GM10266 (cell line): ENCODE measurements around the gene BEST4.

Source experiments
- DNase-seq: peaks from one replicate; pipeline ENCODE4 v3.0.0; 2012; ENCODE audit errors: extremely low spot score
- TF ChIP-seq, protein P1 (sequence below): IDR thresholded peaks from 2 replicates; pipeline ENCODE4 v1.5.1; 2012; ENCODE audit warnings: mild to moderate bottlenecking, low read depth; ENCODE audit not compliant: control insufficient read depth, insufficient read depth; ENCODE audit errors: missing control alignments

Gene BEST4

DNA sequence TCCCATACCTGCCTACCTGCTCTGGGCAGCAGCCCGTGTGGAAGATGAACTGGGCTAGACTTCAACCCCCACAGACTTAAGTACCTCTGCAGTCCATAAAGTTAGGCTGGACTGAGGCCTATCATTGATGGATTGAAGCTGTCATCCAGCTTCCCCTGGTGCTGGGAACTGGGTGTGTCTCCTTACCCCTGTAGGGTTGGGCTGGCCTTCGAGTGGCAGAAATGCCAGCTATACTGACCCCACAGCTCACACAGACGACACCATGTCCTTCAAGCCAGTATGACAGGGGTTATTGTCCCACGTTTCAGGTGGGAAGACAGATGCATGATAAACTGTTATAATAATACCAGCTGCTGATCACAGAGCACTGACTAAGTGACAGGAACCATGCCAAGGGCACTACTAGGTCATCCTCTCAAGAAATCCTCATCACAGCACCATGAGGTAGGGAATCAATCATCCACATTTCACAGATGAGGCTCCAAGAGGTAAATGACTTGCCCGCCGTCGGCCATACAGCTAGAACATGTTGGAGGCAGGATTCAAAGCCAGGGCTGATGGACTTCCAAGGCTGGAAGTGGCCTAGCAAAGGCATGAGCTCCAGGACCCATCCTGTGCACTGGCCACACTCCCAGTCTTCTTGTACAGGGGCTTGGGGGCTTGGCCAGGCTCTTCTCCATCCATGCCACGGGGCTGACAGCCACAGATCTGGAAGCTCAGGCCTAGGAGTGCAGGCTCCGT, at the start of gene BEST4:
BEST4 (minus strand) TSS at position 51 of the 741 bp plus-strand sequence. CDS start 465 bp downstream, outside the sequence.
- TF ChIP-seq, protein P1, sequence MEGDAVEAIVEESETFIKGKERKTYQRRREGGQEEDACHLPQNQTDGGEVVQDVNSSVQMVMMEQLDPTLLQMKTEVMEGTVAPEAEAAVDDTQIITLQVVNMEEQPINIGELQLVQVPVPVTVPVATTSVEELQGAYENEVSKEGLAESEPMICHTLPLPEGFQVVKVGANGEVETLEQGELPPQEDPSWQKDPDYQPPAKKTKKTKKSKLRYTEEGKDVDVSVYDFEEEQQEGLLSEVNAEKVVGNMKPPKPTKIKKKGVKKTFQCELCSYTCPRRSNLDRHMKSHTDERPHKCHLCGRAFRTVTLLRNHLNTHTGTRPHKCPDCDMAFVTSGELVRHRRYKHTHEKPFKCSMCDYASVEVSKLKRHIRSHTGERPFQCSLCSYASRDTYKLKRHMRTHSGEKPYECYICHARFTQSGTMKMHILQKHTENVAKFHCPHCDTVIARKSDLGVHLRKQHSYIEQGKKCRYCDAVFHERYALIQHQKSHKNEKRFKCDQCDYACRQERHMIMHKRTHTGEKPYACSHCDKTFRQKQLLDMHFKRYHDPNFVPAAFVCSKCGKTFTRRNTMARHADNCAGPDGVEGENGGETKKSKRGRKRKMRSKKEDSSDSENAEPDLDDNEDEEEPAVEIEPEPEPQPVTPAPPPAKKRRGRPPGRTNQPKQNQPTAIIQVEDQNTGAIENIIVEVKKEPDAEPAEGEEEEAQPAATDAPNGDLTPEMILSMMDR = no peak

DNA sequence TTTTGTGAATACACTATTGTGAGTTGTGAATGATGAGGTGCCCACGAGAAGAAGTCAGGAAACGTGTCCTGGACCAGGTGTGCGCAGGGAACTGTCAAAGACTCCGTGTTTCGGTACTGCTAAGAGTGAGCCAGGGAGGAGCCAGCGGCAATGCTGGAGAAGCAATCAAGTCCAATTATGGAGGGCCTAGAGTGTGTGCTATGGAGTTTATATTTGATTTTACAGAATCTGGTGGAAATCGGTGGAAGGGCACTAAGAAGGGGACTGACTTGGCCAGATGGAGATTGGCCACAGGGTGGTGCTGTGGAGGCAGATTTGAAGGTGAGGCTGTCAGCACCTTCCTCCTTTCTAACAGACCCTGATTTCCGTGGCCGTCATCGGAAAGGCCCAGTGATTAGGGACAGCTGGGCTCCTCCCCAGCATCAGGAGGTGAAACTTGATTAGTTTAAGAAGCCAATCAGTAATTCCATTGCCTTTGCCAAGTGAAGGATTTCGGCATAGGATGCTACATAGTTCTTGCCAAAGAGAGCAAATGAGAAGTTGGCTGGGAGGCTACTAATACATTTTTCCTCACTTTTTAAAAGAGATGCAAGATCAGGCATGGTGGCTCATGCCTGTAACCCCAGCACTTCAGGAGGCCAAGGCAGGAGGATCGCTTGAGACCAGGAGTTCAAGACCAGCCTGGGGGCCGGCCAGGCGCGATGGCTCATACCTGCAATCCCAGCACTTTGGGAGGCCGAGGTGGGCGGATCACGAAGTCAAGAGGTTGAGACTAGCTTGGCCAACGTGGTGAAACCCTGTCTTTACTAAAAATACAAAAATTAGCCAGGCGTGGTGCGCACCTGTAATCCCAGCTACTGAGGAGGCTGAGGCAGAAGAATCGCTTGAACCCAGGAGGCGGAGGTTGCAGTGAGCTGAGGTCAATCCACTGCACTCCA, 48.0 kb upstream of the BEST4 start:
- TF ChIP-seq, protein P1 = peak; percentile 80

More for the DNA sequence above, at the start of gene BEST4:
- DNase-seq = no peak

DNA sequence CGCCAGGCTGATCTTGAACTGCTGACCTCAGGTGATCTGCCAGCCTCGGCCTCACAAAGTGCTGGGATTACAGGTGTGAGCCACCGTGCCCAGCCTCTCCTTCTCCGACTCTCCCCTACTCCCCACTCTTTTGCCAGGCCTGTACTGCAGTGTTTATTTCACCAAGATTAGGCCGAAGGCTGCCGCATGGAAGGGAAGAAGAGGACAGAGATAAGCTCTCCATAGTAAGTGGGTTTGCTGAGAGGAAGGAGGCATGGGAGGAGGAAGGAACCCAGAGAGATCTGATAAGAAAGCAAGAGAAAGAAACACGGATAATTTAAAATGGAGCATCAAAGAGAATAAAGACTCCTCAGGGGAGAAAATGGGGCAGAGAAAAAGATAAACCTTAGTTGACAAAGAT, 46.4 kb upstream of the BEST4 start:
- DNase-seq = no peak
- TF ChIP-seq, protein P1 = no peak

More for the DNA sequence above, 48.0 kb upstream of the BEST4 start:
- peak; percentile 87 for DNase-seq

DNA sequence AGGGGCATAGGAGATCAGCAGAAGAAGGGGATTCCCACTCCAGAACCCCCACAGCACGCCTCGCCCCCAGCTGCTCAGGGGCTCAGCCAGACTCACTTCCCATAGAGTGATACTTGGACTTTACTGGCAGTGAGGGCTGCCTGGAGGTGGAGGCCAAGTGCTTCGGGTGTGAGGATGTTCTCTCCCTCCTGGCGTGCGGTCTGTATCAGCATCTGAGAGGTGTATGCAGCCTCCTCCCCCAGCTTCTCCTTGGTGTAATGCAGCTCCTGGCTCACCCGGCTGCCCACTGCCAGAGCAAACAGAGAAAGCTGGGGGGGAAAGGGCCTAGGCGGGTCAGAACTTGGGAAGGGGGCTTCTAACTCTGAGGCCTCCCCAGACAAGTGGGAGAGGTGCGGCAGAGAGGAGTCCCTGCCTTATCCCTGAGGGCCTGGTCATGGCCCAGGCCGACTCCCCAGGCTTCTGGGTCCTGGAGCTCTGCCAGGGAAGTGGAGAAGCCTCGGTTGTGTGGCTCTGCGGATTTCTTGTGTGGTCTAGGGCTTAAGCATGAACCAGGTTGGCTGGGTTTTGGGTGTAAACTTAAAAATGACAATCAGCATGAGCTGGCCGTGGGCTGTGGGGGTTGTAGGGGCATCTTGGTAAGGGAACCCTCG, 44.2 kb upstream of the BEST4 start:
- TF ChIP-seq, protein P1 = no peak
- no peak for DNase-seq

DNA sequence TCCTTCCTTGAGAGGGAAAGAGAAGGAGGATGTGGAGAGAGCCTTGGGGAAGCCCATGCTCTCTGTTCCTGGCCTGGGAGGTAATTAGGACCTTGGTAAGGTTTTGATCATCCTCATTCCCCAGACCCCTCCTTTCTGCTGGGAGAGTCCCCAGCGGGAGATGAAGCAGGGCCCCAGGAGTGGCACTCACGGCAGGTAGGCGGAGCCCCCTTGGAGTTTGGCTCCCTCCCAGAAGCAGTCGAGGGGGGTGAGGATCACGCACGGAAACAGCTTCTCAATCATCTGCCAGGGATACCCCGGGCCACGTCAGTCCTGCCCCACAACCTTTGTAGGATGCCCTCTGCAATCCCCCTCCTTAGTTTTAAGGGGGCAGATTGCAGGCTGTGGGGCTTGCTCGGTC, 43.5 kb upstream of the BEST4 start:
- TF ChIP-seq, protein P1 = no peak
- DNase-seq = no peak

DNA sequence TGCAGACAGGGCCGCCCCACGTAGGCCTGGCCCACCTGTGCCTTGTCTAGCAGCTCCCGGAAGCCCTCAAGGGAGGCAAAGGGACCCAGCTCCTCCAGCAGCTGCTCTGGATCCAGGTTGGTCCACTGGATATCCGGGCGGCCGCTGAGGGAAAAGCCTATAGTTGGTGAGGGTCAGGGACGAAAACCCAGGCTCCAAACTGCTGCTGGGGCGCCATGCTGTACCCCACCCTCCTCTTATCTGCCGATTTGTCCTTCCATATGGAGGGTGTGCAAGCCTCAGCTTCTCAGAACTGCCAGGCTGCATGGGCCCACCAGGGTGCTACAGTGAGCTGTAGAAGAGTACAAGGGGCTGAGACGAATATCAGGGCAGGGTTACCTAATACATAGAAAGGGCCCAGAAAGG, 42.9 kb upstream of the BEST4 start:
- TF ChIP-seq, protein P1 = peak; percentile 6
- no peak for DNase-seq
